ENCODE results near the gene RHBDL1. TPM values are rescaled to one million over a fixed set of nuclear protein-coding genes. Genes with fewer than 3 reads are reported as not detected.

Gene RHBDL1
- total and polyA plus RNA-seq, 9 of the 15 experiments (the other 6 are each of a cell fraction or from before 2014, with no cell fraction given): 0.03 to 5.6 (median 1.3) TPM; not detected in 1

DNA sequence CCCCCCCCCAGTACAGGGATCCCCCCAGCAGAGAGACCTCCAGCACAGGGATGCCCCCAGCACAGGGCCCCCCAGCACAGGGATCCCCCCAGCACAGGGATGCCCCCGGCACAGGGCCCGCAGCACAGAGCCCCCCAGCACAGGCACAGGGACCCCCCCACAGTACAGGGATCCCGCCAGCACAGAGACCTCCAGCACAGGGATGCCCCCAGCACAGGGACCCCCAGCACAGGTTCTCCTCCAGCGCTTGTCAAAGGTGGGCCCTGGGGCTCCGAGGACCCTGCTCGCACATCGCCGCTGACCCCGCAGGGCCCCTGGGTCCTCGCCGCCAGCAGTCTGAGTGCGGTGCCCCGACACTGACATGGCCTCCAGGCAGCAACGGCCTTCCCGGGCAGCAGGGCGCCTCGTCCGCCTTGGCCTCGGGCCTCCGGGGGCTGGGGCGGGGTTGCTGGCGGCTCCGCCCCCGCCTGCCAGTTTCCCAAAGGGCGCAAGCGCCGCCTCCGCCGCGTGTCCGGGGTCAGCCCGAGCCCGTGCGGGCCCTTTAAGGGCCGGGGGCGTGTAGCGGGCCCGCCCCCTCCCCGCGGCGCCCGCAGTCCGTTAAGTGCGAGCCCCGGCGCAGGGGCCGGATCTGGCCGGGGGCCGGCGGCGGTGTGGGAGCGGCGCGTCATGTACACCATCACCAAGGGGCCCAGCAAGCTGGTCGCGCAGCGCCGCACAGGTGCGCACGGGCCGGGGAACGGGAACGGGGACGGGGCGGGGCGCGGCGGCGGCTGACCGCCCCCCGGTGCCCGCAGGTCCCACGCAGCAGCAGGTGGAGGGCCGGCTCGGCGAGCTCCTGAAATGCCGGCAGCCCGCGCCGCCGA lies 33.9 kb upstream of the RHBDL1 start, which contains the start of gene MCRIP2 (continued):
- TF ChIP-seq, protein P1, sequence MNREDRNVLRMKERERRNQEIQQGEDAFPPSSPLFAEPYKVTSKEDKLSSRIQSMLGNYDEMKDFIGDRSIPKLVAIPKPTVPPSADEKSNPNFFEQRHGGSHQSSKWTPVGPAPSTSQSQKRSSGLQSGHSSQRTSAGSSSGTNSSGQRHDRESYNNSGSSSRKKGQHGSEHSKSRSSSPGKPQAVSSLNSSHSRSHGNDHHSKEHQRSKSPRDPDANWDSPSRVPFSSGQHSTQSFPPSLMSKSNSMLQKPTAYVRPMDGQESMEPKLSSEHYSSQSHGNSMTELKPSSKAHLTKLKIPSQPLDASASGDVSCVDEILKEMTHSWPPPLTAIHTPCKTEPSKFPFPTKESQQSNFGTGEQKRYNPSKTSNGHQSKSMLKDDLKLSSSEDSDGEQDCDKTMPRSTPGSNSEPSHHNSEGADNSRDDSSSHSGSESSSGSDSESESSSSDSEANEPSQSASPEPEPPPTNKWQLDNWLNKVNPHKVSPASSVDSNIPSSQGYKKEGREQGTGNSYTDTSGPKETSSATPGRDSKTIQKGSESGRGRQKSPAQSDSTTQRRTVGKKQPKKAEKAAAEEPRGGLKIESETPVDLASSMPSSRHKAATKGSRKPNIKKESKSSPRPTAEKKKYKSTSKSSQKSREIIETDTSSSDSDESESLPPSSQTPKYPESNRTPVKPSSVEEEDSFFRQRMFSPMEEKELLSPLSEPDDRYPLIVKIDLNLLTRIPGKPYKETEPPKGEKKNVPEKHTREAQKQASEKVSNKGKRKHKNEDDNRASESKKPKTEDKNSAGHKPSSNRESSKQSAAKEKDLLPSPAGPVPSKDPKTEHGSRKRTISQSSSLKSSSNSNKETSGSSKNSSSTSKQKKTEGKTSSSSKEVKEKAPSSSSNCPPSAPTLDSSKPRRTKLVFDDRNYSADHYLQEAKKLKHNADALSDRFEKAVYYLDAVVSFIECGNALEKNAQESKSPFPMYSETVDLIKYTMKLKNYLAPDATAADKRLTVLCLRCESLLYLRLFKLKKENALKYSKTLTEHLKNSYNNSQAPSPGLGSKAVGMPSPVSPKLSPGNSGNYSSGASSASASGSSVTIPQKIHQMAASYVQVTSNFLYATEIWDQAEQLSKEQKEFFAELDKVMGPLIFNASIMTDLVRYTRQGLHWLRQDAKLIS (CRISPR knock-in tag; IDR thresholded peaks at IDR 0.05): no peak
- TF ChIP-seq POLR3G (IDR thresholded peaks at IDR 0.05; ENCODE audit: extremely low read depth, insufficient read length, insufficient replicate concordance): no peak
- no peak for TF ChIP-seq SRSF9 (IDR thresholded peaks at IDR 0.05; ENCODE audit: borderline replicate concordance, low read depth, low read length)
- TF ChIP-seq RAD51 (IDR thresholded peaks at IDR 0.05; ENCODE audit: borderline replicate concordance, low read depth): no peak
- TF ChIP-seq FUS (optimal IDR thresholded peaks at IDR 0.05; ENCODE audit: low read depth, low read length): no peak
- peak; percentile 49 for TF ChIP-seq HNRNPLL (IDR thresholded peaks at IDR 0.05; ENCODE audit: low read depth, low read length, poor library complexity, severe bottlenecking)
- no peak for TF ChIP-seq ZC3H11A (IDR thresholded peaks at IDR 0.05; ENCODE audit: low read depth, low read length)
- TF ChIP-seq, protein P2, sequence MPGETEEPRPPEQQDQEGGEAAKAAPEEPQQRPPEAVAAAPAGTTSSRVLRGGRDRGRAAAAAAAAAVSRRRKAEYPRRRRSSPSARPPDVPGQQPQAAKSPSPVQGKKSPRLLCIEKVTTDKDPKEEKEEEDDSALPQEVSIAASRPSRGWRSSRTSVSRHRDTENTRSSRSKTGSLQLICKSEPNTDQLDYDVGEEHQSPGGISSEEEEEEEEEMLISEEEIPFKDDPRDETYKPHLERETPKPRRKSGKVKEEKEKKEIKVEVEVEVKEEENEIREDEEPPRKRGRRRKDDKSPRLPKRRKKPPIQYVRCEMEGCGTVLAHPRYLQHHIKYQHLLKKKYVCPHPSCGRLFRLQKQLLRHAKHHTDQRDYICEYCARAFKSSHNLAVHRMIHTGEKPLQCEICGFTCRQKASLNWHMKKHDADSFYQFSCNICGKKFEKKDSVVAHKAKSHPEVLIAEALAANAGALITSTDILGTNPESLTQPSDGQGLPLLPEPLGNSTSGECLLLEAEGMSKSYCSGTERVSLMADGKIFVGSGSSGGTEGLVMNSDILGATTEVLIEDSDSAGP (CRISPR knock-in tag; IDR thresholded peaks at IDR 0.05): peak; percentile 92
- TF ChIP-seq, protein P3, sequence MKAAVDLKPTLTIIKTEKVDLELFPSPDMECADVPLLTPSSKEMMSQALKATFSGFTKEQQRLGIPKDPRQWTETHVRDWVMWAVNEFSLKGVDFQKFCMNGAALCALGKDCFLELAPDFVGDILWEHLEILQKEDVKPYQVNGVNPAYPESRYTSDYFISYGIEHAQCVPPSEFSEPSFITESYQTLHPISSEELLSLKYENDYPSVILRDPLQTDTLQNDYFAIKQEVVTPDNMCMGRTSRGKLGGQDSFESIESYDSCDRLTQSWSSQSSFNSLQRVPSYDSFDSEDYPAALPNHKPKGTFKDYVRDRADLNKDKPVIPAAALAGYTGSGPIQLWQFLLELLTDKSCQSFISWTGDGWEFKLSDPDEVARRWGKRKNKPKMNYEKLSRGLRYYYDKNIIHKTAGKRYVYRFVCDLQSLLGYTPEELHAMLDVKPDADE (conservative IDR thresholded peaks at IDR 0.05; ENCODE audit: control insufficient read depth, low read depth, low read length): 0 out of 2 replicates have a peak, but pooled peaks have one; percentile 51
- TF ChIP-seq PHF20 (IDR thresholded peaks at IDR 0.05; ENCODE audit: partially characterized antibody): no peak
- TF ChIP-seq, protein P4, sequence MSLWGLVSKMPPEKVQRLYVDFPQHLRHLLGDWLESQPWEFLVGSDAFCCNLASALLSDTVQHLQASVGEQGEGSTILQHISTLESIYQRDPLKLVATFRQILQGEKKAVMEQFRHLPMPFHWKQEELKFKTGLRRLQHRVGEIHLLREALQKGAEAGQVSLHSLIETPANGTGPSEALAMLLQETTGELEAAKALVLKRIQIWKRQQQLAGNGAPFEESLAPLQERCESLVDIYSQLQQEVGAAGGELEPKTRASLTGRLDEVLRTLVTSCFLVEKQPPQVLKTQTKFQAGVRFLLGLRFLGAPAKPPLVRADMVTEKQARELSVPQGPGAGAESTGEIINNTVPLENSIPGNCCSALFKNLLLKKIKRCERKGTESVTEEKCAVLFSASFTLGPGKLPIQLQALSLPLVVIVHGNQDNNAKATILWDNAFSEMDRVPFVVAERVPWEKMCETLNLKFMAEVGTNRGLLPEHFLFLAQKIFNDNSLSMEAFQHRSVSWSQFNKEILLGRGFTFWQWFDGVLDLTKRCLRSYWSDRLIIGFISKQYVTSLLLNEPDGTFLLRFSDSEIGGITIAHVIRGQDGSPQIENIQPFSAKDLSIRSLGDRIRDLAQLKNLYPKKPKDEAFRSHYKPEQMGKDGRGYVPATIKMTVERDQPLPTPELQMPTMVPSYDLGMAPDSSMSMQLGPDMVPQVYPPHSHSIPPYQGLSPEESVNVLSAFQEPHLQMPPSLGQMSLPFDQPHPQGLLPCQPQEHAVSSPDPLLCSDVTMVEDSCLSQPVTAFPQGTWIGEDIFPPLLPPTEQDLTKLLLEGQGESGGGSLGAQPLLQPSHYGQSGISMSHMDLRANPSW (CRISPR knock-in tag; IDR thresholded peaks at IDR 0.05): no peak
- TF ChIP-seq ZNF75A (CRISPR knock-in tag; IDR thresholded peaks at IDR 0.05): no peak
- TF ChIP-seq ZBTB1 (CRISPR knock-in tag; IDR thresholded peaks at IDR 0.05; ENCODE audit: borderline replicate concordance, low read depth): no peak
- no peak for TF ChIP-seq MECOM (CRISPR knock-in tag; IDR thresholded peaks at IDR 0.05)
- peak in 1 of 2 experiments; percentile 37; a peak in 1 of 4 replicates for TF ChIP-seq HDAC1 (IDR thresholded peaks at IDR 0.05)

Measured in K562 (cell line).